ACHN (cell line): ENCODE data around the gene ATG4D.

Experiments
- DNase-seq: peaks from one replicate; pipeline ENCODE4 v3.0.0-alpha.2; 2015
- in situ Hi-C: cut with HindIII; loops from 2 replicates; pipeline ENCODE4 v1.10.0; 2017; ENCODE audit warnings: low sequenced_read_pairs, low pct_ligation_motif_present, low pct_unique_long_range_greater_than_20kb

ATG4D gene

GRCh38 chr19:10543420-10544241 is at the start of gene ATG4D:
Gene ATG4D (plus strand): TSS chr19:10543904. CDS start chr19:10544091, 187 bp downstream.
- in situ Hi-C loops: no loop called here
- peak; percentile 62 for DNase-seq

- in situ Hi-C loops: no loop called here
- DNase-seq: no peak
Observed at GRCh38 chr19:10497371-10497770, 46.3 kb upstream of the ATG4D start.

- no peak for DNase-seq
- in situ Hi-C loops: no loop called here
Observed at GRCh38 chr19:10499550-10500246, 44.0 kb upstream of the ATG4D start.

GRCh38 chr19:10500247-10500592 is 43.5 kb upstream of the ATG4D start:
- DNase-seq: no peak
- in situ Hi-C loops: no loop called here

GRCh38 chr19:10501971-10502523 is 41.7 kb upstream of the ATG4D start:
- in situ Hi-C loops: no loop called here

DNA sequence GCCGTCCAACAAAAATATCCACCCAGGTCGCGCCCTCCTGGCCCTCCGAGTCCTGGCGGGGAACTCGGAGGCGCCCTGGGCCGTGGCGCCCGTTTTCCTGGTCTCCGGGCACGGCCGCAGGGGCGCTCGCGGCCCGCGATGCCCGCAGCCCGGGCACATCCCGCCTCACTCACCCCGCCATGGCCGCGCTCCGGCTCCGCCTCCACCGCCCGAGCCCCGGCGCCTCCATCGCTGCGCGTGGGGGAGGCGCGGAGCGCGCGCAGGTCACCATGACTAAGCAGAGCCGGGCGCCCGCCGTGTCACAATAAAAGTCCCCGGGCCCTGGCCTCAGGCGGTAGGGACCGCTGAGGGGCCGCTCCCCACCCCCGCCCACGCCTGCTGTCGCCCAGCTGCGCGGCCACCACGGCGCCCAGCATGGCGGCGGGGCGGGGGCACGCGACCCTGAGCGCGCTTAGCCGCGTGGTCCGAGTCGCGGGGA is 41.1 kb upstream of the ATG4D start:
- DNase-seq: peak; percentile 84
- in situ Hi-C loops: no loop called here

More at GRCh38 chr19:10501971-10502523, 41.7 kb upstream of the ATG4D start:
- peak; percentile 48 for DNase-seq

DNA sequence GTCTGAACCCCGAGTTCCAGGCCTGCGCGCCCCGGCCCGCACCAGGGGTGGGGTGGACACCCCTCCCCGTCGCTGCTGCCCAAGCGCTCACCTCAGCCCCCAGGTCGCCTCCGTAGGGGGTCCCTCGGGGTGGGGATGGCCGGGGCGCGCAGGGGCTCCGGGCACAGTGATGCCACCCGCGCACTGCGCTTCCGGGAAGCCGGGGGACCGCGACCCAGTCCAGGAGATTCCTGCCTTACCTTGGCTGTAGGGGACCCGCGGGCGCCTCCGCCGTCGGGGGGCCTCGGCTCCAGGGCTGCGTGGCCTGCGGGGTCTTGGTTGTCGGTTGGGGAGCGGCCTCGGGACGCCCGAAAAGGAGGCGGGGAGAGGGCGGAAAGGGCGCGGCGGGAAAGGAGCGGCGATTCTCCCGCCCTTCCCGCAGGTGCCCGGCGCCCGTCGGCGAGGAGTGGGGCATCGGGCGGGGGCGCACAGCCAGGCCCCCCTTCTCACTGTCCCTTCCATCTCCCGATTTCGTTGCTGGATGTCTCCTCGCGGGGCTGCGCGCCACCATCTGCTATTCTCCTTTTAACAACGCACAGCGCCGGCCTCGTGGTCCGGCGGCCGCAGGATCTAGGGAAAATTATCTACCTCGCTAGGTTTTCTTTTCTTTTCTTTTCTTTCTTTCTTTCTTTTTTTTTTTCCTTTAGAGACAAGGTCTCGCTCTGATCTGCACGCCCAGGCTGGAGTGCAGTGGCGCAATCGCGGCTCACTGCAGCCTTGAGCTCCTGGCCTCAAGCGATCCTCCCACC is 40.5 kb upstream of the ATG4D start, which contains the start of gene KEAP1:
TSS of gene KEAP1 (minus strand) at position 355 of the 788 bp plus-strand sequence. CDS start 3,323 bp downstream, outside the sequence.
- in situ Hi-C loops: no loop called here

GRCh38 chr19:10505583-10506229 is 38.0 kb upstream of the ATG4D start:
- in situ Hi-C loops: no loop called here
- DNase-seq: peak; percentile 25

More for the DNA sequence above, 40.5 kb upstream of the ATG4D start, which contains the start of gene KEAP1:
- DNase-seq: peak; percentile 39

DNA sequence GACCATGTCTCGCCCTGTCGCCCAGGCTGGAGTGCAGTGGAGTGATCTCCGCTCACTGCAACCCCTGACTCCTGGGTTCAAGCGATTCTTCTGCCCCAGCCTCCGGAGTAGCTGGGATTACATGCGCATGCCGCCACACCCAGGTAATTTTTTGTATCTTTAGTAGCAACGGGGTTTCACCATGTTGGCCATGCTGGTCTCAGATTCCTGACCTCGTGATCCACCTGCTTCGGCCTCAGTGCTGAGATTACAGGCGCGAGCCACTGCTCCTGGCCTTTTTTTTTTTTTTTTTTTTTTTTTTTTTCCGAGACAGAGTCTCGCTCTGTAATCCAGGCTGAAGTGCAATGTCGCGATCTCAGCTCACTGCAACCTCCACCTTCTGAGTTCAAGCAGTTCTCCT is 35.7 kb upstream of the ATG4D start:
- DNase-seq: no peak
- in situ Hi-C loops: no loop called here

DNA sequence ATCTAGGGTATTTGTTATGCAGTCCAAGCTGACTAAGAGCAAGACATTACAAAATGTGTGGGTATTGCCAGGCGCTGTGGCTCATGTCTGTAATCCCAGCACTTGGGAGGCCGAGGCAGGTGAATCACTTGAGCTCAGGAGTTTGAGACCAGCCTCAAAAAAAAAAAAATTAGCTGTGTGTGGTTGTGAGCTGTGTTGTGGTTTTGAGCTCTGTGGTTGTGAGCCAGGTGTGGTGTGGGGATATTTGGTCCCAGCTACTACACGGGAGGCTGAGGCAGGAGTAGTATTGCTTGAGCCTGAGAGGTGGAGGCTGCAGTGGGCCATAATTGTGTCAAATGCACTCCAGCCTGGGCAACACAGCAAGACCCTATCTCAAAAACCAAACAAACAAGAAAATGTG is 35.0 kb upstream of the ATG4D start:
- DNase-seq: no peak

GRCh38 chr19:10510301-10510802 is 33.4 kb upstream of the ATG4D start:
- DNase-seq: peak; percentile 13
- in situ Hi-C loops: no loop called here

More for the DNA sequence above, 35.0 kb upstream of the ATG4D start:
- in situ Hi-C loops: no loop called here

GRCh38 chr19:10513223-10513622 is 30.5 kb upstream of the ATG4D start:
- DNase-seq: no peak
- in situ Hi-C loops: no loop called here

DNA sequence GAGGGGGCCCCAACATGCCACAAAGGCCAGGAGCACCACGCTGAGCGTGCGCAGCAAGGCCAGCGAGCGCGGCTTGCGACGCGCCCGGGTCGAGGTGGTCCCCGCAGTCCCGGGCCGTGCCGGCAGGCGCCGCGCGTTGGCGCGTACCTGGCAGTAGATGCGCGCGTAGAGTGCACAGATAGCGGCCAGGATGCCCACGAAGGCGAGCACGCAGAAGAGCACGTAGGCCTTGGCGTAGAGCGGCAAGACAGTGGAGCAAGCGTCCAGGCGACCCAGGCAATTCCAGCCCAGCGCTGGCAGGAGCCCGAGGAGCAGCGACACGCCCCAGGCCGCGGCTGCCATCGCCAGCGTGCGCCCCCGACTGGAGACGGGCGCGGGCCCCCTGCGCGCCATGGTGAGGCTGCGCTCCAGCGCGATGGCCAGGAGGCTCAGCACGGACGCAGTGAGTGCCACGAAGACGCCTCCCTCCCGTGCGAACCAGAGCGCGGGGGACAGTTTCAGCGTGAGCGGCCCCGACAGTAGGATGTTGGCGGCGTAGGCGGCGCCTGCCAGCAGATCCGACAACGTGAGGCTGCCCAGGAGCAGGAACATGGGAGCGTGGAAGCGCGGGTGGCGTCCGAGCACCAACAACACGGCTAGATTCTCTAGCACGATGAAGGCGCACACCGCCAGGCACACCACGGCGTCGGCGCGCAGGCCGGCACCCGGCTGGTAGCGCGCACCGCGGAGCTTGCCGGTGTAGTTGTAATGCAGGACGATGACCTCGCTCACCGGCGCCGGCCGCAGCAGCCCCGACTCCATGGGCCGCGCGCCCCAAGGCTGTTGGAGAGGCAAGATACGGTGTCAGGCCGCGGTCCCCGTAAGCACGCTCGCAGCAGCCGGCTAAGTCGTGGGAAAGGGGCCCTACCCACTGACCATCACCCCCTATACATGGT is 29.2 kb upstream of the ATG4D start:
- DNase-seq: no peak
- in situ Hi-C loops: no loop called here

DNA sequence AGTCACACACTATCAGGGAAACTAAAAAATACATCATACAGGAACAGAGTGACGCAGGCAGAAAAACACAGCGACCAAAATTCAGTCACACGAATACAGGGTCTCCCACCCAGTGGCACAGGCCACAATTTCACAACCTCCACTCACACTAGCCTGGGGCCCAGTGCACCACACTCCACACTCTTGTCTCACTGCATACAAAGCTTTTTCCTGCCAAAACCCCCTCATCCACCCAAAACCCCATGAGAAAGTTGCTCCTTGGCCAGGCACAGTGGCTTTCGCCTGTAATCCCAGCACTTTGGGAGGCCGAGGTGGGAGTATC is 27.7 kb upstream of the ATG4D start:
- DNase-seq: no peak
- in situ Hi-C loops: no loop called here

DNA sequence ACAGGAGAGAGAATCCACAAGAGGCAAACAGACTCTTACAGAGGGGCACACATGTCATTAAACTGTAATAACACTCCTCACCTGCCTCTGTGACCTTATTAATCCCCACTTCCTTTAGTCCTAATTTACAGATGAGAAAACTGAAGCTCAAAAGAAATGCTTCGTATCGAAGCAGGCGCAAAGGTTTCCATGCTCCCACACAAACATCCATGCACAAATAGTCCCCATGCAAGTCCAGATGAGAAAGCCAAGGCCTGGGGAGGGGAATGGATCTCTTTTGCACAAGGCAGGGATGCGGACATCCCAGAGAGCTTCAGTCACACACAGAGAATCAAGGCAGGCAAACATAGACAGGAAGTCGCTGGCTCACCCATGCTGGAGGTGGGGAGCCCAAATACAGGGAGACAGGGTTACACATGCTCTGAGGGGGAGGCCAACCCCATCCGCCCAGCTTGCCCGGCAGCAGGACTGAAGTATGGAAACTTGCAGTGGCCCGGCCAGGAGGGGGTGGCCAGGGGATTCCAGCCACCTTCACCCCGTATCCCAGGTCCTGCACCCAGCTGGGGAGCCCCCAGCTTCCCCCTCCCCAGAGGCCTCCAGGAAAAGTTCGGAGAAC is 26.9 kb upstream of the ATG4D start:
- no peak for DNase-seq
- in situ Hi-C loops: no loop called here

DNA sequence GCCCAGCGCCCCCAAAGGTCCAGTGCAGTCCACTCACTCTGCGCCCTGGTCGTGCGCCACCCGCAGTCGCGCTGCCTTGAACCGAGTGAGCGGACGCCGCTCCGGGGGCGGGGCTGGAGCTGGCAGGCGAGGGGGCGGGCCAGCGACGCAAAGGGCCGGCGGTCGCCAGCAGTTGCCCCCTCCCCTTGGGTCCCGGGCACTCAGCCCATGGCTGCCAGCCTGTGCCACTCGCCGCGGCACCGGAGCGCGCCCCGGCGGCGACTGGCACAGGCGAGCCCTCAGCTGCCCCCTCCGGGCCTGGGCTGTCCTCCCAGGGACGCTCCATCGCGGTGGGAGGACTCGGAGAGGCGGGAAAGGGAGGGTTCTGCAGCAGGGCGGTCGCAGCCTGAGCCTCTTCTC is 26.3 kb upstream of the ATG4D start, which contains the start of gene S1PR5:
TSS of gene S1PR5 (minus strand) at position 87 of the 399 bp plus-strand sequence. CDS start 2,436 bp downstream, outside the sequence.
- in situ Hi-C loops: no loop called here
- DNase-seq: peak; percentile 15
